ENCODE measurements around the gene PER3. TPM values are rescaled to one million over a fixed set of nuclear protein-coding genes. Genes with fewer than 3 reads are reported as not detected.
A peak's percentile ranks its signal among the peaks of the same experiment; 100 is the strongest.
"Not testable (repeated sequence)": the region's sequence is repeated elsewhere in the genome, so short reads cannot be mapped to it uniquely, and the experiment has no call there.

Gene PER3
- total and polyA plus RNA-seq, 2 donors (not counting 1 experiment from before 2014, with no cell fraction given), result 2.4 to 5.8 TPM

DNA sequence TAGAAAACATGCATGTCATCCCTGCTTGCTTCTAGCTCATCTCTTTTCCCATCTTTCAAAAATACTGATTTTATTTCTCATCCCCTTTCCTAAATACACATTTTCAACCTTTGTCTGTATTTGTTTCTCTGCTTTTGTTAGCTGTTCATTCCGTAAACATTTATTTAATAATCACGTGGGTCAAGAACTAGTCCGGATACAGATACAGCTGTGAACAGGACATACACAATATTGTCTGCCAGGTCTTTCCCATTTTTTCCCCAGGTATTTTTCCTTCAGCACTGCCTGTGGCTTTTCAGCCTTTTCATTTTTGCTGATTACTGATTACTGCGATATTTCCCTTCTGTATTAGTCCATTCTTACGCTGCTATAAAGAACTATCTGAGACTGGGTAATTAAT is 5.7 kb downstream of the PER3 start:
- POLR2A ChIA-PET, result no interaction called here
- no peaks in the 10 kb centered on the region for H3K27me3 Mint-ChIP-seq

DNA sequence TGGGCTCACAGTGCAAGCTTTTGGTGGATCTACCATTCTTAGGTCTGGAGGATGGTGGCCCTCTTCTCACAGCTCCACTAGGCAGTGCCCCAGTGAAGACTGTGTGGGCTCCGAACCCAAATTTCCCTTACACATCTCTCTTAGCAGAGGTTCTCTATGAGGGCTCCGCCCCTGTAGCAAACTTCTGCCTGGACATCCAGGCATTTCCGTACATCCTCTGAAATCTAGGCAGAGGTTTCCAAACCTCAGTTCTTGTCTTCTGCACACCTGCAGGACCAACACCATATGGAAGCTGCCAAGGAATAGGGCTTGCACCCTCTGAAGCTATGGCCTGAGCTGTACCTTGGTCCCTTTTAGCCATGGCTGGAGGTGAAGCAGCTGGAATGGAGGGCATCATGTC is 6.9 kb downstream of the PER3 start:
- H3K27ac ChIP-seq (ENCODE audit: low read length in 2 of 2); H3K27me3 Mint-ChIP-seq; H3K27ac Mint-ChIP-seq; H3K4me3 ChIP-seq (ENCODE audit: control extremely low read depth in 1 of 5, extremely low read depth in 1 of 5, insufficient read depth in 1 of 5, low read depth in 2 of 5, low read length in 4 of 5); H2AFZ ChIP-seq (ENCODE audit: insufficient read depth, low read depth, low read length, poor library complexity, severe bottlenecking); H3K36me3 ChIP-seq (replicated peaks in 1 of 2; ENCODE audit: control extremely low read depth in 1 of 2, control insufficient read depth in 1 of 2, extremely low read depth in 1 of 2, insufficient read depth in 2 of 2, low read length in 1 of 2); H3K4me2 ChIP-seq (replicated peaks; ENCODE audit: low read depth, low read length, poor library complexity, severe bottlenecking); H3K9me3 Mint-ChIP-seq (ENCODE audit: insufficient read depth); POLR2A ChIA-PET; H3K9ac ChIP-seq (ENCODE audit: low read length); CTCF ChIA-PET; ATAC-seq (ENCODE audit: low read depth); H3K27me3 ChIP-seq (replicated peaks in 1 of 4; ENCODE audit: control extremely low read depth in 1 of 4, control insufficient read depth in 3 of 4, insufficient read depth in 4 of 4, low read length in 3 of 4); H3K4me1 ChIP-seq (ENCODE audit: control insufficient read depth in 2 of 2, insufficient read depth in 2 of 2, low read length in 2 of 2); intact Hi-C loops (cut with micrococcal nuclease); H3K4me3 Mint-ChIP-seq; H4K20me1 ChIP-seq (ENCODE audit: control insufficient read depth, insufficient read depth, low read length, poor library complexity, severe bottlenecking); H3K4me1 Mint-ChIP-seq; H3K79me2 ChIP-seq (ENCODE audit: control insufficient read depth, insufficient read depth, low read length): not testable (repeated sequence)
- peak; percentile 12 for DNase-seq
- WGBS (ENCODE audit: insufficient coverage), result 95% methylated on average over 3 of the region's 3 CpGs
- H3K9me3 ChIP-seq (ENCODE audit: control extremely low read depth in 1 of 3, control insufficient read depth in 2 of 3, insufficient read depth in 1 of 3, low read length in 2 of 3), result peaks cover 2 to 22% (median 12%) of the 10 kb centered on the region in 3 donors

More for the DNA sequence above, 5.7 kb downstream of the PER3 start:
- no peak overlapping the region for H3K27ac ChIP-seq (ENCODE audit: low read length in 2 of 2)
- 79% methylated on average over 3 of the region's 5 CpGs for WGBS (ENCODE audit: insufficient coverage)
- no peaks in the 10 kb centered on the region for H3K36me3 ChIP-seq (replicated peaks in 1 of 2; ENCODE audit: control extremely low read depth in 1 of 2, control insufficient read depth in 1 of 2, extremely low read depth in 1 of 2, insufficient read depth in 2 of 2, low read length in 1 of 2)
- no peak overlapping the region for H3K27ac Mint-ChIP-seq
- H3K4me1 ChIP-seq (ENCODE audit: control insufficient read depth in 2 of 2, insufficient read depth in 2 of 2, low read length in 2 of 2), result no peaks in the 10 kb centered on the region
- TF ChIP-seq, protein P1, sequence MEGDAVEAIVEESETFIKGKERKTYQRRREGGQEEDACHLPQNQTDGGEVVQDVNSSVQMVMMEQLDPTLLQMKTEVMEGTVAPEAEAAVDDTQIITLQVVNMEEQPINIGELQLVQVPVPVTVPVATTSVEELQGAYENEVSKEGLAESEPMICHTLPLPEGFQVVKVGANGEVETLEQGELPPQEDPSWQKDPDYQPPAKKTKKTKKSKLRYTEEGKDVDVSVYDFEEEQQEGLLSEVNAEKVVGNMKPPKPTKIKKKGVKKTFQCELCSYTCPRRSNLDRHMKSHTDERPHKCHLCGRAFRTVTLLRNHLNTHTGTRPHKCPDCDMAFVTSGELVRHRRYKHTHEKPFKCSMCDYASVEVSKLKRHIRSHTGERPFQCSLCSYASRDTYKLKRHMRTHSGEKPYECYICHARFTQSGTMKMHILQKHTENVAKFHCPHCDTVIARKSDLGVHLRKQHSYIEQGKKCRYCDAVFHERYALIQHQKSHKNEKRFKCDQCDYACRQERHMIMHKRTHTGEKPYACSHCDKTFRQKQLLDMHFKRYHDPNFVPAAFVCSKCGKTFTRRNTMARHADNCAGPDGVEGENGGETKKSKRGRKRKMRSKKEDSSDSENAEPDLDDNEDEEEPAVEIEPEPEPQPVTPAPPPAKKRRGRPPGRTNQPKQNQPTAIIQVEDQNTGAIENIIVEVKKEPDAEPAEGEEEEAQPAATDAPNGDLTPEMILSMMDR (IDR thresholded peaks at IDR 0.05), result no peak
- TF ChIP-seq EZH2 (IDR thresholded peaks at IDR 0.05; ENCODE audit: borderline replicate concordance, insufficient read depth, low read depth, low read length, poor library complexity, severe bottlenecking), result no peak
- no peak overlapping the region for H3K4me3 Mint-ChIP-seq
- no peaks in the 10 kb centered on the region for H3K27me3 ChIP-seq (replicated peaks in 1 of 4; ENCODE audit: control extremely low read depth in 1 of 4, control insufficient read depth in 3 of 4, insufficient read depth in 4 of 4, low read length in 3 of 4)
- peaks cover 7% of the 10 kb centered on the region for H3K9me3 Mint-ChIP-seq (ENCODE audit: insufficient read depth)
- H3K4me3 ChIP-seq (ENCODE audit: control extremely low read depth in 1 of 5, extremely low read depth in 1 of 5, insufficient read depth in 1 of 5, low read depth in 2 of 5, low read length in 4 of 5), result no peak overlapping the region
- H3K79me2 ChIP-seq (ENCODE audit: control insufficient read depth, insufficient read depth, low read length), result no peaks in the 10 kb centered on the region
- no peak for ATAC-seq (ENCODE audit: low read depth)
- intact Hi-C loops (cut with micrococcal nuclease), result loop anchor here (10.0 kb wide), 1 partner anchor 1795 kb away; the partner anchor contains the start of gene NPHP4
- CTCF ChIA-PET, result interaction anchor here (1.0 kb wide), 1 partner anchor 37 kb away, joined by 5 read pairs; no protein-coding TSS in a partner anchor
- no peak for DNase-seq
- no peaks in the 10 kb centered on the region for H4K20me1 ChIP-seq (ENCODE audit: control insufficient read depth, insufficient read depth, low read length, poor library complexity, severe bottlenecking)
- H2AFZ ChIP-seq (ENCODE audit: insufficient read depth, low read depth, low read length, poor library complexity, severe bottlenecking), result no peak overlapping the region
- H3K4me1 Mint-ChIP-seq, result peaks cover 5% of the 10 kb centered on the region
- no peak overlapping the region for H3K9ac ChIP-seq (ENCODE audit: low read length)
- peaks cover 2 to 22% (median 13%) of the 10 kb centered on the region in 3 donors for H3K9me3 ChIP-seq (ENCODE audit: control extremely low read depth in 1 of 3, control insufficient read depth in 2 of 3, insufficient read depth in 1 of 3, low read length in 2 of 3)
- H3K4me2 ChIP-seq (replicated peaks; ENCODE audit: low read depth, low read length, poor library complexity, severe bottlenecking), result no peak overlapping the region
